Caki2 (cell line): ENCODE results near the gene BIRC5. TPM values are rescaled to one million over a fixed set of nuclear protein-coding genes. Genes with fewer than 3 reads are reported as not detected.

Source experiments
- DNase-seq: peaks from one replicate; pipeline ENCODE4 v3.0.0-alpha.2; 2015; ENCODE audit warnings: low read depth
- in situ Hi-C: cut with HindIII; loops from 2 replicates; pipeline ENCODE4 v1.10.0; 2016; ENCODE audit warnings: low sequenced_read_pairs, low pct_unique_long_range_greater_than_20kb, mixed read lengths
- total RNA-seq: library from RNA; depleted of rRNA; stranded (reverse); fragments of >200 nt; shearing (Covaris generic); gene quantifications from 2 replicates; pipeline ENCODE4 v1.2.3, GENCODE V29; 2014; ENCODE audit warnings: low replicate concordance

The BIRC5 gene
- total RNA-seq, 1 experiment from 2014 or later = 192 TPM

GRCh38 chr17:78180083-78180482, 34.0 kb upstream of the BIRC5 start:
- in situ Hi-C loops = no loop called here

GRCh38 chr17:78180508-78180907, 33.5 kb upstream of the BIRC5 start:
- in situ Hi-C loops = no loop called here
- DNase-seq = no peak

More at GRCh38 chr17:78180083-78180482, 34.0 kb upstream of the BIRC5 start:
- DNase-seq = no peak

GRCh38 chr17:78182504-78182903, 31.5 kb upstream of the BIRC5 start:
- no peak for DNase-seq
- in situ Hi-C loops = no loop called here

- no peak for DNase-seq
- in situ Hi-C loops = no loop called here
These were observed 30.1 kb upstream of the BIRC5 start for GRCh38 chr17:78183916-78184315.

GRCh38 chr17:78184351-78184750, 29.7 kb upstream of the BIRC5 start:
- in situ Hi-C loops = no loop called here
- DNase-seq = no peak

GRCh38 chr17:78184868-78185267, 29.2 kb upstream of the BIRC5 start:
- DNase-seq = peak; percentile 75
- in situ Hi-C loops = no loop called here

- in situ Hi-C loops = no loop called here
- peak; percentile 75 for DNase-seq
These were observed 27.9 kb upstream of the BIRC5 start for GRCh38 chr17:78185981-78186691.

GRCh38 chr17:78186692-78187595, 27.1 kb upstream of the BIRC5 start, which contains the start of the genes AFMID and TK1:
Gene AFMID, plus strand, starts transcription at chr17:78187362. Its CDS starts 9 bp downstream, at chr17:78187371.
Gene TK1, minus strand, starts transcription at chr17:78187052. Its CDS starts 58 bp downstream, at chr17:78186994.
- in situ Hi-C loops = no loop called here
- DNase-seq = peak; percentile 100

- in situ Hi-C loops = no loop called here
- no peak for DNase-seq
These were observed 17.3 kb upstream of the BIRC5 start for GRCh38 chr17:78196716-78197115.

GRCh38 chr17:78197147-78197832, 16.8 kb upstream of the BIRC5 start:
- DNase-seq = no peak
- in situ Hi-C loops = no loop called here

- in situ Hi-C loops = no loop called here
- no peak for DNase-seq
These were observed 13.6 kb upstream of the BIRC5 start for GRCh38 chr17:78200451-78200850.

- DNase-seq = no peak
- in situ Hi-C loops = no loop called here
These were observed 11.4 kb upstream of the BIRC5 start for GRCh38 chr17:78202666-78203065.

GRCh38 chr17:78204387-78205123, 9.5 kb upstream of the BIRC5 start:
- in situ Hi-C loops = no loop called here
- DNase-seq = no peak

GRCh38 chr17:78205124-78205775, 8.8 kb upstream of the BIRC5 start:
- no peak for DNase-seq
- in situ Hi-C loops = no loop called here

GRCh38 chr17:78206298-78206697, 7.8 kb upstream of the BIRC5 start:
- in situ Hi-C loops = no loop called here
- DNase-seq = no peak

- DNase-seq = no peak
- in situ Hi-C loops = no loop called here
These were observed 5.6 kb upstream of the BIRC5 start for GRCh38 chr17:78208486-78208885.

GRCh38 chr17:78210111-78210510, 3.9 kb upstream of the BIRC5 start:
- no peak for DNase-seq
- in situ Hi-C loops = no loop called here

GRCh38 chr17:78211032-78211431, 3.0 kb upstream of the BIRC5 start:
- in situ Hi-C loops = no loop called here
- no peak for DNase-seq
